PFSK-1 (cell line): ENCODE data around the gene GSTM4.

Experiments
- FOXP2 ChIP-seq: optimal IDR thresholded peaks from 2 replicates; pipeline ENCODE3; 2011; ENCODE audit warnings: borderline replicate concordance, control low read depth, inconsistent platforms; ENCODE audit not compliant: insufficient read depth; ENCODE audit errors: extremely low read length, extremely low read depth
- POLR2AphosphoS5 ChIP-seq: IDR thresholded peaks from 2 replicates; pipeline ENCODE4 v1.6.1; 2012; ENCODE audit warnings: low read depth, mild to moderate bottlenecking, control low read depth, low read length, moderate library complexity
- SIN3A ChIP-seq: IDR thresholded peaks from 2 replicates; pipeline ENCODE4 v1.6.1; 2012; ENCODE audit warnings: mild to moderate bottlenecking, low read length, moderate library complexity, borderline replicate concordance; ENCODE audit not compliant: insufficient read depth
- TAF1 ChIP-seq: IDR thresholded peaks from 2 replicates; pipeline ENCODE4 v1.6.1; 2012; ENCODE audit warnings: low read length, control low read depth, borderline replicate concordance; ENCODE audit not compliant: insufficient read depth
- TF ChIP-seq, protein P1 (sequence below), 2 experiments: IDR thresholded peaks; 2 replicates each; pipeline versions ENCODE4 v1.6.1 to v1.8.0; 2011 to 2012; ENCODE audit warnings: low read depth in 2 of 2, low read length in 2 of 2, control low read depth in 1 of 2, inconsistent platforms in 1 of 2, mild to moderate bottlenecking in 1 of 2, moderate library complexity in 1 of 2; ENCODE audit not compliant: insufficient read depth in 1 of 2

DNA sequence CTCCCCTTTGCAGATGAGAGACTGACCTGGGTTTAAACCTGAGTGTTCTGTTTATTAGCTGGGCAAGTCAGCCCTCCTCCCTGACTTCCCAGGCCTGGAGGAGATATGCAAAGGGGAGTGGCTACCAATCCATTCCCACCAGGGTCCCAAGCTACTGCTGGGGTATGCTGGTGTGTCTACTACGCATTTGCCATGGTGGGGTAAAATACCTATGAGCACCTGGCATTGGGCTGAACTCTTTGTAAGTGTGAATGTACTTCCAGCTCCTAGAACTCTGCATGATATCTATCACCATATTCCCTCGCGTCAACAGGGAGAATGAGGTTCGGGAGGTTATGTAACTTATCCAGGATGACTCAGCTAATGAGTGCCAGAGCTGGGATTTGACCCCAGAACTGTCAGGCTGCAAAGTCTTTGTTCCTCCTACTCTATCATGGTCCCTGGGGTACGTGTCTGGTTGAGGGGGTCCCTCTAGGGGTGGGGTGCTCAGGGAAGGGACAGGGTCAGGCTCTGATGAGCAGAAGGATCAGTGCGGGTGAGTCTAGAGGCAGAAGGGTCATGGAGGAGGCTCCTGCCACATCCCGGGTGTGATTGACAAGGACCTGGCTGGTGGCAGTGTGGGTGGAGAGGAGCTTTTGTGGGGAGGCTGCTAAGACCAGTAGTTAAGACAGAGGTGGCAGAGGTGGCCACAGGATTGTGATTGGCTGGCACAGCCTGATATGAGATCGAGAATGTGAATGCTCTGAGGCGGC lies 19.5 kb upstream of the GSTM4 start:
- TF ChIP-seq TAF1 (no peak), POLR2AphosphoS5 (no peak), FOXP2 (no peak), SIN3A (no peak)
- TF ChIP-seq, protein P1, sequence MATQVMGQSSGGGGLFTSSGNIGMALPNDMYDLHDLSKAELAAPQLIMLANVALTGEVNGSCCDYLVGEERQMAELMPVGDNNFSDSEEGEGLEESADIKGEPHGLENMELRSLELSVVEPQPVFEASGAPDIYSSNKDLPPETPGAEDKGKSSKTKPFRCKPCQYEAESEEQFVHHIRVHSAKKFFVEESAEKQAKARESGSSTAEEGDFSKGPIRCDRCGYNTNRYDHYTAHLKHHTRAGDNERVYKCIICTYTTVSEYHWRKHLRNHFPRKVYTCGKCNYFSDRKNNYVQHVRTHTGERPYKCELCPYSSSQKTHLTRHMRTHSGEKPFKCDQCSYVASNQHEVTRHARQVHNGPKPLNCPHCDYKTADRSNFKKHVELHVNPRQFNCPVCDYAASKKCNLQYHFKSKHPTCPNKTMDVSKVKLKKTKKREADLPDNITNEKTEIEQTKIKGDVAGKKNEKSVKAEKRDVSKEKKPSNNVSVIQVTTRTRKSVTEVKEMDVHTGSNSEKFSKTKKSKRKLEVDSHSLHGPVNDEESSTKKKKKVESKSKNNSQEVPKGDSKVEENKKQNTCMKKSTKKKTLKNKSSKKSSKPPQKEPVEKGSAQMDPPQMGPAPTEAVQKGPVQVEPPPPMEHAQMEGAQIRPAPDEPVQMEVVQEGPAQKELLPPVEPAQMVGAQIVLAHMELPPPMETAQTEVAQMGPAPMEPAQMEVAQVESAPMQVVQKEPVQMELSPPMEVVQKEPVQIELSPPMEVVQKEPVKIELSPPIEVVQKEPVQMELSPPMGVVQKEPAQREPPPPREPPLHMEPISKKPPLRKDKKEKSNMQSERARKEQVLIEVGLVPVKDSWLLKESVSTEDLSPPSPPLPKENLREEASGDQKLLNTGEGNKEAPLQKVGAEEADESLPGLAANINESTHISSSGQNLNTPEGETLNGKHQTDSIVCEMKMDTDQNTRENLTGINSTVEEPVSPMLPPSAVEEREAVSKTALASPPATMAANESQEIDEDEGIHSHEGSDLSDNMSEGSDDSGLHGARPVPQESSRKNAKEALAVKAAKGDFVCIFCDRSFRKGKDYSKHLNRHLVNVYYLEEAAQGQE (IDR thresholded peaks at IDR 0.05; ENCODE audit: insufficient read depth in 1 of 2, low read depth in 2 of 2, low read length in 2 of 2): no peak
